ENCODE data around the gene EPB41L2.
"Not testable (repeated sequence)": the region's sequence is repeated elsewhere in the genome, so short reads cannot be mapped to it uniquely, and the experiment has no call there.

Gene EPB41L2

DNA sequence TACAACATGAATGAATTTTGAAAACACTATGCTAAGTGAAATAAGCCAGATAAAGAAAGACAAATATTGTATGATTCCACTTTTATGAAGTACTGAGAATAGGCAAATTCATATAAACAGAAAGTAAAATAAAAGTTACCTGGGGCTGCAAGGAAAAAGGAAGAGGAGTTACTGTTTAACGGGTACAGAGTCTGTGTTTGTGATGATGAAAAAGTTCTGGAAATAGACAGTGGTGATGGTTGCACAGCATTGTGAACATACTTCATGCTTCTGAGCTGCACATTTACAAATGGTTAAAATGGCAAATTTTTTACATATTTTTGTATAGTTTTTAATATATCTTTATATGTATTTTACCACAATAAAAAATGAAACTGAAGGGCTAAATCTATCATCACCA is 29.4 kb downstream of the EPB41L2 start:
- DNase-seq, result no peak

DNA sequence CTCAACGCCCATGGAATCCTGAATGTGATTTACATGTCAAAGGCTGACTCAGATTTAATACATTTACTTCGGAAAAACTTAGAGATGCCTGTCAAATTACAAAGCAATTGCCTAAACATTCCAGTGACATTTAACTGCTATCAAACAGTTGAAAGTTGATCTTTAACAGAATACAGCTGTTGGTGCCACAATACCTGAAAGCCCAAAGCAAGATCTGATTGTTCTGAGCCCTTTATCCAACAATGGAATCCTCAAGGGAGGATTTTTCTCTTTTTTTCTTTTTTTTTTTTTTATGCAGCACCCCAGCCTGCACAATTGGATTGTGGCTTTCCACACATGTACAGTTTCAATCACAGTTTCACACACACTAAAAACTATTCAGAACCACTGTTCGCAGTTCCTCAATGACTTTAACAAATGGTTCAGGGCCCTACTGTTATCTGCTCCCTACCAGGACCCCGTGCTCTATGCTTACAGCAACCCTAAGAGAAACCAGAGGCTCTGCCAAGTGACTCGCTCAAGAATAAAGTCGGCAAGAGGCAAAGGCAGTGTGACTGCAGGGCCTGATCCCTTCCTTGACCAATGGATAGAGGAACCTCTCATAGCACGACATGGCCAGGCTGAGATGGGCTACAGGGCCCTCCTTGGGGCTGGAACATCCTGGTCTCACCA is 33.3 kb downstream of the EPB41L2 start:
- no peak for DNase-seq

DNA sequence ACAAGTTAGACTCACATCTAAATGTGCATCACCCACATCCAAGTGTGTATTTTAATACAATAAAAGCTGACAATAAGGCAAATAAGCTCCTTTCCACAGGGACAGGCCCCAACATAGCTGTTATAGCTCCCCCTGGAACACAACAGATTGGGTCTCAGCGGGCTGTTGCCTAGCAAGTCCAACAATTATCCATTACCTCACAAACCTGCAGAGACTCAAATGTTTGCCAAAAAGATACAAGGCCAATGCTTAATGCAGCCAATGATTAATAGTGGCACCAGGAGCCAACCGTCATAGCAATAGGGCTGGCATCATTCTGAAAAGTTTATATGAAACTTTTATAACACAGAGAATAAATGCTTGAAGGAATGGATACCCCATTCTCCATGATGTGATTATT is 35.7 kb downstream of the EPB41L2 start:
- DNase-seq, result no peak

DNA sequence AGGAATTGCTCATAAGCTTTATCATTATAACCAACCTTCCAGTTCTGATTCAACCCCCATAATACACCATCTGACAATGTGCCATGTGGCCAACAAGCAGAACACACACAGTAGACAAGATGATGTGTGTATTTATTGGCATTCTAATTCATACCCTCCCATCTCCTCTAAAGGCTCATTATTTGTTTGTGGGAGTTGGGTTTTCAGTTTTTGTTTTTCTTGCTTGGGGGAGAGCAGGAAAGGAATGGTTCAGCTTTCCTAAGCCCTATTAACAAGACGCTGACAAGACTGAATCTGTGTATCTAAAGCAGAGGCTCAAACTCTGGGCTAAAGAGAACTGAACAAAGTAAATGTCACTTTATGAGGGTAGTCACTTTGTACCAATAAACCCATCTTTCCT is 36.8 kb downstream of the EPB41L2 start:
- DNase-seq, result no peak

GRCh38 chr6:131024565-131024964 is 38.5 kb downstream of the EPB41L2 start:
- no peak for DNase-seq

DNA sequence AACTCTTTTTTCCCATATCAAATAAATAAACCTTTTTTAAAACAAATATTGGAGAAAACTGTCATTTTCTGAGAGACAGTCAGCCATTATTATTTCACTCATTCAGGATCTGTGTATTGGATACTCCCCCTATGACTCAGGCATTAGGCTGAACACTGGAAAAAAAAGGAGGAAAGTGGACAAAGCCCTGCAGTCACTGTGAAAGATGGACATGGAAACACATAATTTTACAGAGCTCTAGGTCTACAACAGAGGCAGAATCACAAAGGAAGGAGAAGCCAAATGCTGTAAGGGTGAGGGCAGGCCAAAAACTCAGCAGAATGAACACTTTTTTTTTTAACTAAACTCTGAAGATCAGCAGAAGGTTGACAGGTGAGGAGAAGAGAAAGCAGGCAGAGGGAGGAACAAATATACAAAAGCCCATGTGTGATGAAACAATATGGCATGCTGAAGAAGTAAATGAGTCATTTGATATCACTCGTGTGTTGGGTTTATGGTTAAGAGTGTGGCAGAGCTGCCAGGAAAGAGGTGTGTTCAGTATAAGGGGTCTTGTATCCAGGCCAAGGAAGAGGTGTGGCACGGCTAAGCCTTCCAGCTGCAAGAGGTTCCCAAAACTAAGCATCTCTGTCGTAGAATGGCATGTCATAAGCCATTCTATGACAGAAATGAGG is 39.1 kb downstream of the EPB41L2 start:
- no peak for DNase-seq

DNA sequence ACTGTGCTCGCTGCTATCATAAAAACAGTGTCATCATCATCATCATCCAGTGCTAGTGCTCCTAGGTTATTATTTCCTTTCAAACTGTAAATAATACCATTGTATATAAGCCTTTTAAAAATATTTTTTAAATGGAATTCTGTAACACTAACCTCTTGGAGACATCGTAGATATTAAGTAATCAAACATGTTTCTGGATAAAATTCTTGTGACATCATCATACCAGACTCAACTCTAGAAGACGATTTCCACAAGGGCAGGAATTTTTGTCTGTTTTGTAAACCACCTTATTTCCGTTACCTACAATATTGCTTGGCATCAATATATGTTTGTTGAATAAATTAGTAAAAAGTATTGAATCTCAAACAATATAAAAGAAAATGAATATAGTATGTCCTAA is 40.4 kb downstream of the EPB41L2 start:
- DNase-seq, result no peak

DNA sequence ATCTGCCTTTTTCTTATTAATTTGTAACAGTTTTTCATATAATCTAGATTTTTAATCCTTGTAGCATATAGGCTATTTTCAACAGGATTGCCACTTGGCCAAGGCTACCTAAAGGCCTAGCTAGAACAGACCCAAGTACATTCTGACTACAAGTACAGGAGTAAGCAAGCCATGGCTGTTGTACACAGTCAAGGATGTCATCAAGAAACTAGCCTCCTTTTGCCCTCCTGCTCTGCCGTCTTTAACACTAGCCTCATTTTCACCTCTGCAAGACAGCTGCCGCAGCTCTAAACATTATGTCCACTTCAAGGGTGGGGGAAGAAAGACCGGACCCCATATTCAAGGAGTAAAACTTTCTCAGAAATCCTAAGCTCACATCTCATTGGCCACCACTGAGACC is 45.1 kb downstream of the EPB41L2 start:
- DNase-seq, result no peak

- no peak for DNase-seq
Observed at GRCh38 chr6:131015630-131016263, 47.3 kb downstream of the EPB41L2 start.

DNA sequence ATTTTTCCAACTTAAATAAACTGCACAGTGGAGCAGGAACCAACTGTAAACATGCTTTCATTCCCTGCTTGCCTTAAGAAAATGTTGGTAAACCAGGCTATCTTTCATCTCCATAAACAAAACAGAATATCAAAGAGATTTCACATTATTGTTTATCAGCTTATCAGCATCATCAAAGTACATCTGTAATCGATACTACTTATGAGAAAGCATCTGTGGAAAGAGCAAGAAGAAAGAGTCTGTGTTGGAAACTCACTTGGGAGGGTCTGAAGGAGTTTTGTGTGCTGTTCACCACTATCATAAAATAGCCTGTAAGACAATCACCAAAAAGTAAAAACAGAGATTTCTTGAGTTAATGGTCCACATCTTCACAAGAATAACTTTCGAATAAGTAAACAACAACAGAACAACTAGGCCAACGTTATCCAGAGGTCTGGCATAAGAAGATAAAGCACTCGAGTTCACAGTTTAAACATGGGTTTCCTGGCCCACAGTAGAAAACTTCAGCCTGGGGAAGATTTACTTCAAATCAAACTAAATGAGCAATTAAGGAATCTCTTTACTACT is 47.9 kb downstream of the EPB41L2 start:
- DNase-seq, result no peak

DNA sequence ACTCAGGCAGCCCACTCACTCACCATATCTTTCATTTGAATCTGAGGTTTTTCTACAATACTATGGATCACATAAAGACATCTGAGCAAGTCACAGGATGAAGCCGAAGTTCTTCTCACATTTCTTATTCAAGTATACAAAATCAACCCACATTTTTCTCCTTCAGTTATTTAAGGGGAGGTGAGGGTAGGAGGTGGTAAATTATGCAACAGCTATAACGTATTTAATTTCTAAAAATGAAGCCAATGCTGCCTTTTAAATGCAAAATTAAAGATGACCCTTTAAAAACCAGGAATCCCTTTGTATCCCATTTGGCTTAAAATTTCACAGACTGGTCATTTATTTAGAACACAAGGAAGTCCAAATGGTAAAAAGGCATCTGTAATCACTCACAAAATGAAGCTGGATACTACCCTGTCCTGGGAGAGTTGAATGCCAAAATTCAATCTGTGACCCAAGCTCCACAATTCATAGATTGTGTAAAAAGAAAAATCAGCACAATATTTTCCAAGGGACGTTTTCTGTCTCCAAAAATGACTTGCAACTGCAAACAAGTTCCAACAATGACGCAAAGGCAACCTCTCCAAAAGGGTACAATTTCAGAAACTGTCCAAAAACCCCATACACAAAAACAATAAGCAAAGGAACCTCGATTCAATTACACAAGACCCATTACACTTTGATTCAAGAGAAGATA is 48.8 kb downstream of the EPB41L2 start:
- no peak for DNase-seq

DNA sequence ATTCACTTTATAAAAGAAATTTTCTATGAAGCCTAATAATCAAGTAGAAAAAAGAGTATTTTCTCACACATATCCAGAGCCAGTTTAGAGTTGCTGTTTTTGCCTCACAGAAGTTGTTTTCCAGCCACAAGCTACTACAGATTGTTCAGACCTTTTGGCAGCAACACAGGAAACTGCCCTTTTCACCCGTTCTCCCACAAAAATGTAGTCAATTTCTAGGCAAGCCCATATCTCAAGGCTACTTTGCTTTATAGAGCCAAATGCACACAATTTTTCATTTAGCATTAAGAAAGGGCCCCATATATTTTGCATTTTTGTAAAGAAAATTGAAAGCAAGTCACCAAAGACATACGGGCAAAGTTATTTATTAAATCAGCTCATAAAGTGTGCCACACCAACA is 49.5 kb downstream of the EPB41L2 start:
- no peak for DNase-seq

DNA sequence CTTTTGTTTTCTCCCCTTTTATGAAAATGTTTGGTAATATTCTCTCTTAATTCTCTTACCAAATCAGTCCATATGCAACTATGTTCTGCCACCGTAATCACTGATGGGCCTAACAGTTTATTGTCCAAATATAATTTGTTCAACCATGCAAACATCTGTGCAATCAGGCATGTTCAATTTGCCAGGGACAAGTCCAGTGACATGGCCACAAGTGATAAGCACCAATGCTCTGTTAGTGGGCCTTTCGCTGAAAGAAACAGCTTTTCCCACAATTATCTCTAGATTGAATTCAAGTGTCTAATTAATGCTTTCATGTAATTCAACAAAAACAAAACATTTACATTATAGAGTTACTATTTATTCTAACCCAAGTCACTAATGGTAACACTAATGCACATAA is 53.3 kb downstream of the EPB41L2 start:
- DNase-seq, result no peak

- DNase-seq, result not testable (repeated sequence)
Observed at GRCh38 chr6:131008965-131009364, 54.1 kb downstream of the EPB41L2 start.

DNA sequence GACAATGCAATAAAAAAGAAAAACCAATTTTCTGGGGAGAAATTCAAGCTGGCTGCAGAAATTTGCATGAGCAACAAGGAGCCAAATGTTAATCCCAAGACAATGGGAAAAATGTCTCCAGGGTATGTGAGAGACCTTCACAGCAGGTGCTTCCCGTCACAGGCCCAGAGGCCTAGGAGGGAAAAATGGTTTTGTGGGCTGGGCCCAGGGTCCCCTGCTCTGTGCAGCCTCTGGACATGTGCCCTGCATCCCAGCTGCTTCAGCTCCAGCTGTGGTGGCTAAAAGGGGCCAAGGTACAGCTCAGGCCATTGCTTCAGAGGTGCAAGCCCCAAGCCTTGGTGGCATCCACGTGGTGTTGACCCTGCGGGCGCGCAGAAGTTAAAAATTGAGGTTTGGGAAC is 55.1 kb downstream of the EPB41L2 start:
- DNase-seq, result not testable (repeated sequence)

- DNase-seq, result no peak
Observed at GRCh38 chr6:131007286-131007685, 55.8 kb downstream of the EPB41L2 start.

GRCh38 chr6:131005439-131006016 is 57.5 kb downstream of the EPB41L2 start:
- no peak for DNase-seq

DNA sequence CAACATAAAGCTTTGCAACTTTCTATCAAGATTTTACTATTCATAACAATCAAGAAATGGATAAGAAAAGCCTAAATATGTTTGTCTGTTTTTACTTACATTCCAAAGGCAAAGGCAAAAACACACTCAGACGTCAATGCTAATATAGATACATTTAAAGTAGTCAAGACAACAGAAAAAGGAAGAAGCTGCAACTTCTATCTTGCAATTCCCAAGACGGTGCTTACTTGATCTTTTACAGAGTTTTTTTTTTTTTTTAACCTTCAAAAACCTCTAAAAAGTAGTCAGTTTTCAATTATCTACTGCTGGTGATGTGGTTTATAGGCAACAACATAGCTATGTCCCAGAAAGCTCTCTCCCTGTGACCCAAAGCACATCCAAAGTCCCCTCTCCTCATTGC is 58.1 kb downstream of the EPB41L2 start:
- DNase-seq, result no peak

- no peak for DNase-seq
Observed at GRCh38 chr6:131004387-131004755, 58.7 kb downstream of the EPB41L2 start.

DNA sequence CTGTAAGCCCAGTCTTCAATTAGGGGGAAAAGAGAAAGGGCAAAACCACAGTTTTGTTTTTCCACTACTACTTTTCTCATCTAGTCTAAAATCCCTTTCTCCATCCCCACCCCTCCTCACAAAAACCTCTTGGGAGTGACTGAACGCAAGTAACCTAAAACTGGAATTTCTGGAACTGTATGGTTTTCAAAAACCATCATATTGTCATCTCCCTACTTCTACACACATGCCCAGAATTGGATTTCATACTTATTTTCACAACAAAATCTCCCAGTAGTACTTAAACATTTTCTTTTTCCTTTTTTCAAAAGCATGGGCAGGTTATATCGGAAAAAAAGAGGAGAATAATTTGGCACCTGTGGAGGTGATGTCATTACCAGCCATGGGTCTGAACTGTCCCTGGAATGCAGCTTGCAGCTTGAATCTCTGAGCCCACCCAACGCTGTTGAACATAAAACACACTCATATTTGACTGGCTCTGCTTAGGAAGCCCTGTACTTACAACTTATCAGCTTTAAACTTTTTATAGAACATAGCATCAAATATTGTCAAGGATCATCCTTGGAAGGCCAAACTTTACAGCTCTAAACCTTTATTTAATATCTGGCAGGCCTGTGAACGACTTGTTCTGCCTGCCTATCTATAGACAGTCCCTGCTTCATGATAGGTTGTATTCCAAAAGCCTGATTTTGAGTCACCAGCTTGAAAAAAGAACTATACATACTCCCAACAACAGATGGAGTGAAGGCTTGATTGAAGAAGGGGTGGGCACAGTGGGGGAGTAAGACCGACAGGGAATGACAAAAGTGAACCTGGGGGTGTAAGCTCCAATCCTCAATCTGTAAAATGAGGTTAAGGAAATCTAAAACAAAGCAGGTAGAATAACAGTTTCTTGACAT is 59.3 kb downstream of the EPB41L2 start:
- no peak for DNase-seq

DNA sequence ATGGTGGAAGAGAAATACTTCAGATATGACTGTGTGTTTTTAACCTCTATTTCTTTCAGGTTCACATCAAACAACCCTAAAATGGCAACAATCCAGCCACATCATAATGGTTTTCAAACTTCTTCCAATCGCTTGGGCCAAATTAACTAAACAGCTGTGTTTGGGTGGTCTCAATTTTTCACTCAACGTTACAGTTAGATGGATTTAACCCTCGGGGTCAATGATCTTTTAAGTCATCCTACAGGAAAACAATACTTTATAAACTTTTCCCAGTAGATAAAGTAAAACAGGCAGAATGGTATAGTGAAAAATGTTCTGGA is 60.4 kb downstream of the EPB41L2 start:
- DNase-seq, result no peak

GRCh38 chr6:131001945-131002660 is 60.9 kb downstream of the EPB41L2 start:
- DNase-seq, result no peak
